Measurements from ENCODE around the gene TMTC2.
A peak's percentile ranks its signal among the peaks of the same experiment; 100 is the strongest.
"Not testable (repeated sequence)": the region's sequence is repeated elsewhere in the genome, so short reads cannot be mapped to it uniquely, and the experiment has no call there.

The TMTC2 gene

GRCh38 chr12:83106873-83107272 is 420.2 kb downstream of the TMTC2 start:
- no peak overlapping the region for H3K4me3 ChIP-seq (ENCODE audit: low read length)
- no peak for DNase-seq (ENCODE audit: low read depth)
- TF ChIP-seq, protein P1, sequence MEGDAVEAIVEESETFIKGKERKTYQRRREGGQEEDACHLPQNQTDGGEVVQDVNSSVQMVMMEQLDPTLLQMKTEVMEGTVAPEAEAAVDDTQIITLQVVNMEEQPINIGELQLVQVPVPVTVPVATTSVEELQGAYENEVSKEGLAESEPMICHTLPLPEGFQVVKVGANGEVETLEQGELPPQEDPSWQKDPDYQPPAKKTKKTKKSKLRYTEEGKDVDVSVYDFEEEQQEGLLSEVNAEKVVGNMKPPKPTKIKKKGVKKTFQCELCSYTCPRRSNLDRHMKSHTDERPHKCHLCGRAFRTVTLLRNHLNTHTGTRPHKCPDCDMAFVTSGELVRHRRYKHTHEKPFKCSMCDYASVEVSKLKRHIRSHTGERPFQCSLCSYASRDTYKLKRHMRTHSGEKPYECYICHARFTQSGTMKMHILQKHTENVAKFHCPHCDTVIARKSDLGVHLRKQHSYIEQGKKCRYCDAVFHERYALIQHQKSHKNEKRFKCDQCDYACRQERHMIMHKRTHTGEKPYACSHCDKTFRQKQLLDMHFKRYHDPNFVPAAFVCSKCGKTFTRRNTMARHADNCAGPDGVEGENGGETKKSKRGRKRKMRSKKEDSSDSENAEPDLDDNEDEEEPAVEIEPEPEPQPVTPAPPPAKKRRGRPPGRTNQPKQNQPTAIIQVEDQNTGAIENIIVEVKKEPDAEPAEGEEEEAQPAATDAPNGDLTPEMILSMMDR (conservative IDR thresholded peaks at IDR 0.05; ENCODE audit: low read length), result no peak

DNA sequence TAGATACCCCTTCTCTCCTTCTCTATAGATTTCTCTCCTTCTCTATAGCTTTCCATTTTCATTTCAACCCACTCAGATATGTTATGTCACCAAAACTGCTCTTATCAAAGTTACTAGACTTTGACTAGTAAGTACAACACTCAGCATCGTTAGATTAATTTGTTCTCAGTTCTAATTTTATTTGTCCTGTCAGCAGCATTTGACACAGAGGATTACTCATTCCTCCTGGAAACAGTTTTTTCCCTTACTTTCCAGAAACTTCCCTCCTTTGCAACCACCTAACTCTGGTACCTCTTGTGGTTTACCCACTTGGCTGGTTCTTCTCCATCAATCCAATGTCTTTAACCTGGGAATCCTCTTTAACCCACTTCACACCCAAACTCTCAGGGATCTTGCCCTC is 423.7 kb downstream of the TMTC2 start:
- TF ChIP-seq, protein P1 (conservative IDR thresholded peaks at IDR 0.05; ENCODE audit: low read length), result no peak
- DNase-seq (ENCODE audit: low read depth), result no peak
- H3K4me3 ChIP-seq (ENCODE audit: low read length), result no peak overlapping the region

DNA sequence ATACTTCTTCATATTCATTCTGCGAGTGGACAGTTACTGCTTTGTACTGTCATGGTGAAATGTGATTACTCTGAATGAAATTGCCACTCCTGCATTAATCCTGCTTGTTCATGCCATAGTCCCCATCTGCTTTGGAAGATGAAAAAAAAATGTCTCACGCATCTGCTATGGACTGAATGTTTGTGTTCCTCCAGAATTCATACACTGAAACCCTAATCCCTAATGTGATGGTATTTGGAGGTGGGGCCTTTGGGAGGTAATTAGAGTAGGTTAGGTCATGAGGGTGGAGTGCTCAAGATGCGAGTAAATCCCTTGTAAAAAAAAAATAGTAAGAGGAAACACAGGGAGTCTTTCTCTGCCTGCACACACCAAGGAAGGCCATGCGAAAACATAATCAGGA is 427.2 kb downstream of the TMTC2 start:
- H3K4me3 ChIP-seq (ENCODE audit: low read length), result no peak overlapping the region
- no peak for DNase-seq (ENCODE audit: low read depth)
- TF ChIP-seq, protein P1 (conservative IDR thresholded peaks at IDR 0.05; ENCODE audit: low read length), result no peak

- no peak overlapping the region for H3K4me3 ChIP-seq (ENCODE audit: low read length)
- DNase-seq (ENCODE audit: low read depth), result no peak
- TF ChIP-seq, protein P1 (conservative IDR thresholded peaks at IDR 0.05; ENCODE audit: low read length), result no peak
Measured at GRCh38 chr12:83114966-83115365, 428.3 kb downstream of the TMTC2 start.

DNA sequence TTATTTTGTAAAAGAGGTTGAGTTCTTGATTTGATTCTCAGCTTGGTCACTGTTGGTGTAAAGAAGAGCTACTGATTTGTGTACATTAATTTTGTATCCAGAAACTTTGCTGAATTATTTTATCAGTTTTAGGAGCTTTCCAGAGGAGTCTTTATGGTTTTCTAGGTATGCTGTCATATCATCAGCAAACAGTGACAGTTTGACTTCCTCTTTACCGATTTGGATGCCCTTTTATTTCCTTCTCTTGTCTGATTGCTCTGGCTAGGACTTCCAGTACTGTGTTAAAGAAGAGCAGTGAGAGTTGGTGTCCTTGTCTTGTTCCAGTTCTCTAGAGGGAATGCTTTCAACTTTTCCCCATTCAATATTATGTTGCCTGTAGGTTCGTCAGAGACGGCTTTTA is 431.2 kb downstream of the TMTC2 start:
- not testable (repeated sequence) for DNase-seq (ENCODE audit: low read depth); H3K4me3 ChIP-seq (ENCODE audit: low read length)

DNA sequence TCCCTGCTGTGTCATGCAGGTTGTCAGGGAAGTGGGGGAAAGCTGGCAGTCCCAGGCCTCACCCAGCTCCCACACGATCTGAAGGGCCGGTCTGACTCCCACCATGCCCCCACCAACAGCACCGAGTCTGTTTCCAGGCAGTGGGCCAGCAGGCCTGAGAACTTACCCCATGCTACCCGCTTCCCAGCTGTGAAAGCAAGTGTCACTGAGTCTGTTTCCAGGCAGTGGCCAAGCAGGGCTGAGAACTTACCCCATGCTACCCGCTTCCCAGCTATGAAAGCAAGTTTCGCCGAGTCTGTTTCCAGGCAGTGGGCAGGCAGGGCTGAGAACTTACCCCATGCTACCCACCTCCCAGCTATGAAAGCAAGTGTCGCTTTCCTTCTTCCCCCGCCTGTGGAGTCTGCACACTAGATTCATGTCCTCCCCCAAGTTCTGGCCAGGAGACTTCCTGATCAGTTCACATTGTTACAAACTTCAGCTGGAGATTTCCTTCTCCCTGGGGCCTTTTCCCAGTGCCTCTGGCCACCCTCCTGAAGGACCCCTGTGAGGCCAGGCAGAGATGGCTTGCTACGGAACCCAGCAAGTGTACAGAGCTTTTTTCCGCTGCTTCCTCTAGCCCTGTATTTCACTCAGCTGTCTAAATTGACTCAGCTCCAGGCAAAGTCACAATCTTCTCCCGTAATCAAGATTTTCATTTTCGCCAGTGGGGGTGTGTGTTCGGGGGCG is 435.4 kb downstream of the TMTC2 start:
- H3K4me3 ChIP-seq (ENCODE audit: low read length), result peak overlapping the region; percentile 38
- no peak for DNase-seq (ENCODE audit: low read depth)
- TF ChIP-seq, protein P1 (conservative IDR thresholded peaks at IDR 0.05; ENCODE audit: low read length), result no peak

- peak overlapping the region; percentile 38 for H3K4me3 ChIP-seq (ENCODE audit: low read length)
- no peak for DNase-seq (ENCODE audit: low read depth)
Measured at GRCh38 chr12:83122623-83122934, 435.9 kb downstream of the TMTC2 start.

More at GRCh38 chr12:83122623-83122934, 435.9 kb downstream of the TMTC2 start:
- TF ChIP-seq, protein P1 (conservative IDR thresholded peaks at IDR 0.05; ENCODE audit: low read length), result no peak
